Measurements from ENCODE around the gene MBL2.
A peak's percentile ranks its signal among the peaks of the same experiment; 100 is the strongest.

GRCh38 chr10:52729271-52730104 is 43.1 kb downstream of the MBL2 start:
- TF ChIP-seq CTCF (IDR thresholded peaks at IDR 0.05; ENCODE audit: low read length) (peak; percentile 56), EZH2 (IDR thresholded peaks at IDR 0.05; ENCODE audit: borderline replicate concordance, low read length) (no peak)
